ENCODE data around the gene CDCA3.
A peak's percentile ranks its signal among the peaks of the same experiment; 100 is the strongest.

The CDCA3 gene

GRCh38 chr12:6852651-6853354, 1.7 kb upstream of the CDCA3 start:
- no peak for DNase-seq (ENCODE audit: low read depth)

- DNase-seq (ENCODE audit: low read depth) = peak; percentile 96
These were observed 1.0 kb upstream of the CDCA3 start, which contains the start of gene USP5 for GRCh38 chr12:6851921-6852650. USP5 (plus strand) TSS chr12:6852150; CDS start chr12:6852180, 30 bp downstream.

- no peak for DNase-seq (ENCODE audit: low read depth)
These were observed 312 bp downstream of the CDCA3 start for GRCh38 chr12:6850796-6851152.

DNA sequence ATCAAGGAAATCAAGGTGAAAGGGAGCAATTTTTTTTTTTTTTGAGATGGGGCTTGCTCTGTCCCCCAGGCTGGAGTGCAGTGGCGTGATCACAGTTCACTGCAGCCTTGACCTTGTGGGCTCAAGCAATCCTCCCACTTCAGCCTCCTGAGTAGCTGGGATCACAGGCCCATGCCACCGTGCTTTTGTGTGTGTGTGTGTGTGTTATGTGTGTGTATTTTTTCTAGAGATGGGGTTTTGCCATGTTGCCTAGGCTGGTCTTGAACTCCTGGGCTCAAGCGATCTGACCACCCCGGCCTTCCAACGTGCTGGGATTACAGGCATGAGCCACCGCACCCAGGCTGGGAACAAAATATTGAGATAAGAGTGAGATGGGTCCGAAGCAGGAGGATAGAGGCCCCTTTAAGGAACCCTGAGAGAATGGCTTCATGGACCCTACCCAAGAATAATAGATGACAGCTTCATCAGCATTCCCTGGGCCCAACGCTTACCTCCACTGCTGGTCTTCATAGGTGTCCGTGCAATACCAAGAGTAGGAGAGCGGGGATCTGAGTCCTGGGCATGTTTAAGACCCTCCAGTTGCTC, 1.0 kb downstream of the CDCA3 start:
- DNase-seq (ENCODE audit: low read depth) = no peak

DNA sequence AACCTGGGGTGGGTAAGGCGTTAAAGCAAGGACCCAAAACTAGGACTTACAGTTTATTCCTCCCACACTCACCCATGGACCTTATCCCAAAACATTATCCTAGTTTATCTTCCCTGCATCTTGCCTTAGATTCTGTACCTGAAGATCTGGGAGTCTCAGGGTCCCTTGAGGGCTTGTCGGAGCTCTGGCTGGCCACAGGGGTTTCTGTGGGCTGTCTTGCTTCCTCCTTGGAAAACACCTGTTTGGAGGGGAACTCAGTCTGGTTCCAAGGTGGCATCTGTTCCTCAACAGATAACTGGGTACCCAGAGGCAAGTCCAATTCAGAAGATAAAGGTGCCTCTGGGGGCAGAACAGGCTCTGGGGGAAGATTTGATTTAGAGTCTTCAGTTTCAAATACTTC, 1.7 kb downstream of the CDCA3 start:
- no peak for DNase-seq (ENCODE audit: low read depth)

DNA sequence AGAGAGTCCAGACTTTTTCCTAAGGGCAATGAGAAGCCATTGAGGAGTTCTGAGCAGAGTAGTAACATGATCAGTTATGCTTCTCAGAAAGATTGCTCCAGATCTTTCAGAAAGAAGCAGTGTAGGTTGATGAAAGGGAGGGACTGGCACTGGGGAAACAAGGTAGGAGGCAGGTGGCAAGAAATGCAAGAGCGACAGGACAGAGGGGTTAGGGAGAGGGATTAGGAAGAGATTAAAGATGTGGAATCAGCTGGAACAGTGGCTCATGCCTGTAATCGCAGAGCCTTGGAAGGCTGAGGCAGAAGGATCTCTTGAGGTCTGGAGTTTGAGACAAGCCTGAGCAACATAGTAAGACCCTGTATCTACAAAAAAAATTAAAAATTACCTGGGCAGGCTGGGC, 3.4 kb downstream of the CDCA3 start:
- DNase-seq (ENCODE audit: low read depth) = no peak

GRCh38 chr12:6846316-6846869, 4.7 kb downstream of the CDCA3 start:
- no peak for DNase-seq (ENCODE audit: low read depth)

DNA sequence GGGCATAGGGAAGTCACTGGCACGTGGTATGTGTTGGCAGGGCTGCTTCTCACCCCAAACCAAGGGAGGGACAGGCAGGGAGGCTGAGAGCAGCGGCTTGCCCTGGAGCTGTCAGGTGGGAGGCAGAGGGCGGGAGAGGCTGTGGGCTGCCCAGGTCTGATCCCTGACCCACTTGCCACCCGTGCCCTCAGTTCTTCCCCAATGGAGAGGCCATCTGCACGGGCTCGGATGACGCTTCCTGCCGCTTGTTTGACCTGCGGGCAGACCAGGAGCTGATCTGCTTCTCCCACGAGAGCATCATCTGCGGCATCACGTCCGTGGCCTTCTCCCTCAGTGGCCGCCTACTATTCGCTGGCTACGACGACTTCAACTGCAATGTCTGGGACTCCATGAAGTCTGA, 5.7 kb downstream of the CDCA3 start:
- no peak for DNase-seq (ENCODE audit: low read depth)

DNA sequence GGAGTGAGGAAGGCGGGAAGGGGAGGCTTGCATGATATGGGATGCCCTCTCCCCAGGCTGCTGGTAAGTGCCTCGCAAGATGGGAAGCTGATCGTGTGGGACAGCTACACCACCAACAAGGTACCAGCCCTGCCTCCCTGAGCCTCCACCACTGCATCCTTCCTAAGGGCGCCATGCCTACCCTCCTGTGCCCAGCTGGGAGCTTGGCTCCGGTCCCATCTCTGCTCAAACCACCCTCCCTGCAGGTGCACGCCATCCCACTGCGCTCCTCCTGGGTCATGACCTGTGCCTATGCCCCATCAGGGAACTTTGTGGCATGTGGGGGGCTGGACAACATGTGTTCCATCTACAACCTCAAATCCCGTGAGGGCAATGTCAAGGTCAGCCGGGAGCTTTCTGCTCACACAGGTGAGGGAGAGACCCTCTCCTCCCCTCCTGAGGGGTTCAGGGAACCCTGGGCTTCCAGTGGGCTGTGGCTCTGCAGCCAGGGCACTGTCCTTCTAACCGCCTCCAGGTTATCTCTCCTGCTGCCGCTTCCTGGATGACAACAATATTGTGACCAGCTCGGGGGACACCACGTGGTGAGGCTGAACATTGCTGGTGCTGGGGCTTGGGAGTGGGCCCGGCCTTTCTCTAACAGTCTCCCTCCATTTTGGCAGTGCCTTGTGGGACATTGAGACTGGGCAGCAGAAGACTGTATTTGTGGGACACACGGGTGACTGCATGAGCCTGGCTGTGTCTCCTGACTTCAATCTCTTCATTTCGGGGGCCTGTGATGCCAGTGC, 7.8 kb downstream of the CDCA3 start:
- no peak for DNase-seq (ENCODE audit: low read depth)

DNA sequence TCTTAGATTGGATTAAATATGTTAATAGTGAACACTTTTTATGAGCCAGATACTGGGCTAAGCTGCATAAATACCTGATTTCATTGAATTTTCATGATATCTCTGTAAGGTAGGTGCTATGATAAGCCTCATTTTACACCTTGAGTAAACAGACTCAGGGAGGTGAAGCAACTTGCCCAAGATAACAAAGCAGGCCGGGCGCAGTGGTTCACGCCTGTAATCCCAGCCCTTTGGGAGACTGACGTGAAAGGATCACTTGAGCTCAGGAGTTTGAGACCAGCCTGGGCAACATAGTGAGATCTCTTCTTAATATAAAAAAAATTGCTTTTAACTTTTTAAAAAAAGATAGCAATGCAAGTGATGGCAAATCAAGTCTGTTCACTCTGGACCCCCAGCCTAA, 9.0 kb downstream of the CDCA3 start:
- no peak for DNase-seq (ENCODE audit: low read depth)

DNA sequence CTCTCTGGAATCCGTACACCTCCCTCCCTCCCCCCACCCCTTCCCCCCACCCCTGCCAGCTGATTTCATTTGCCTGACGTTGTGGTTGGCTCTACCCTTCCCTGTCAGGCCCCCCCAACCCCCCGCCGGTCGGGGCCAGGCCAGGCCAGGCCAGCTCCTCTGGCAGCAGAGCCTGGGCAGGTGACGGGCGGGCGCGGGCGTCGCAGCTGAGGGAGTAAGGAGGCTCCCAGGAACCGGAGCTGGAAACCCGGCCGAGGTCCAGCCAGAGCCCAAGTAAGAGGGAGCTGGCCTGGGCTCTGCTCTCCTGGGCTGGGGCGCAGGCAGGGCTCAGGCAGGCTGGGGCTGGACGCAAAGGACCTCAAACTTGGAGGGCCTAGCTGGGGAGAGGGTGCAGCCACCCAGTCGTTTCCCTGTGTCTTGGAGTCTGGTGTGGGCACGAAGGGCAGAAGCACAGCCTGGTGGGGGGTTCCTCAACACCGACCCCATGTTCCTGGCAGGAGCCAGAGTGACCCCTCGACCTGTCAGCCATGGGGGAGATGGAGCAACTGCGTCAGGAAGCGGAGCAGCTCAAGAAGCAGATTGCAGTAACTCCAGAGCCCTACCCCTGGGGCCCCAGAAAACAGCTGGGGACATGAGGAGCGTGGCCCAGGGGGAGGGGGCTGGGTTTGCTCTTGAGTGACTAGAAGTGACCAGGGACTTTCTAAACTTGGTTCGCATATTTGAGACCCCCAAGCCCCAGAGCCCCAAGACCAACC, 10.1 kb downstream of the CDCA3 start, which contains the start of gene GNB3:
GNB3 (plus strand) TSS at position 165 of the 755 bp plus-strand sequence; CDS start at position 528, 363 bp downstream.
- no peak for DNase-seq (ENCODE audit: low read depth)

- no peak for DNase-seq (ENCODE audit: low read depth)
These were observed 10.8 kb downstream of the CDCA3 start for GRCh38 chr12:6840330-6840729.

- DNase-seq (ENCODE audit: low read depth) = no peak
These were observed 11.4 kb downstream of the CDCA3 start for GRCh38 chr12:6839482-6840201.

- DNase-seq (ENCODE audit: low read depth) = no peak
These were observed 12.2 kb downstream of the CDCA3 start for GRCh38 chr12:6838854-6839253.

DNA sequence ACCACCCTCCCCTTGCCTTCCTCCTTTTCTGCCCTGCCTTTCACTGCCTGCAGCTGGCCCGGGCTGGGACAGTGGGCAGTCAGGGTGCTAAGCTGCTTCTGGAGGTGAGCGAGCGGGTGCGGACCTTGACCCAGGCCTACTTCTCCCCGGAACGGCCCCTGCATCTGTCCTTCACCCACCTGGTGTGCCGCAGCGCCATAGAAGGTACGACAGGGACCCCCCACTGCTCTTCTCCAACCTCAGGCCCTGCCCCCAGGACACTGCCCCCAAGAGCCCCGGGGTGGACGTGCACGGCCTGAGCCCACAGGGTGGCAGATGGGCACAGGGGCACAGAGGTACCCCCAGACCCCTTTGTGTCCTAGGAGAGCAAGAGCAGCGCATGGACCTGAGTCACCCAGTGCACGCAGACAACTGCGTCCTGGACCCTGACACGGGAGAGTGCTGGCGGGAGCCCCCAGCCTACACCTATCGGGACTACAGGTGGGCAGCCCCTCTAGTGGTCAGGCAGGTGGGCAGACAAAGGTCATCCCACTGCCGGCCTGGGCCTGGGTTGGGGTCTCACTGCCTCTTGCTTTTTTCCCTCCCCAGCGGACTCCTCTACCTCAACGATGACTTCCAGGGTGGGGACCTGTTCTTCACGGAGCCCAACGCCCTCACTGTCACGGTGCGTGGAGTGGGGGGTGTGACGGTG, 13.6 kb downstream of the CDCA3 start:
- DNase-seq (ENCODE audit: low read depth) = no peak

DNA sequence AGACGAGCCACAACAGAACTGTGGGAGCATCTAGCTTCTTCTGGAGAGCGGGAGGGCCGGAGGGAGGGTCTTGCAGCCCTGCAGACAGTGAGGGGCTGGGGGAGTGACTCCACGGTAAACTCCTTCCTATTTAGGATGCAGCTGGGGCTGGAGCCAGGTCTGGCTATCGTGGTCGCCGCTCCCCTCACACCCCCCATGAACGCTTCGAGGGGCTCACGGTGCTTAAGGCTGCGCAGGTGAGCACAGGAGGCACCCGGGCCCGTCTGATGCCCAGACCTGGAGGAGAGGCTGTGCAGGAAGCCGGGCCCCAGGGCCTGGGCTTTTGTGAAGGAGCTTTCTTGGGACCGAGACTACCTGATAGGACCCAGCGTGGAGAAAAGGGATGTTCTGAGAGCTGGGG, 14.2 kb downstream of the CDCA3 start:
- no peak for DNase-seq (ENCODE audit: low read depth)

DNA sequence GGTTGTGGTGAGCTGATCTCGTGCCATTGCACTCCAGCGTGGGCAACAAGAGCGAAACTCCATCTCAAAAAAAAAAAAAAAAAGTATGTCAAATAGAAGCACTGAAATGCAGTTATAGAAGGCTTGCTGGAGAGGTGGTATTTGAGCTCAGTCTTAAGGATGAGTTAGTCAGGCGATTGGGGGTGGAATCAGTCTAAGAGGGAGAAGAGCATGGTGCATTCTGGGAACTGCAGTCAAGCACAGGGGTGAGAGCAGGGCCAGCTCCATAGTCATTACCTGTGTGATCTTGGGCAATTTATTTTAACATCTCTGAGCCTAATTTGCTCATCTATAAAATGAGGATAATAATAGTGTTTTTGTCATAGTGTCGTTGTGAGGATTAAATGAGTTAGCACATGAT, 16.2 kb downstream of the CDCA3 start:
- no peak for DNase-seq (ENCODE audit: low read depth)

GRCh38 chr12:6834254-6834653, 16.8 kb downstream of the CDCA3 start:
- DNase-seq (ENCODE audit: low read depth) = no peak

DNA sequence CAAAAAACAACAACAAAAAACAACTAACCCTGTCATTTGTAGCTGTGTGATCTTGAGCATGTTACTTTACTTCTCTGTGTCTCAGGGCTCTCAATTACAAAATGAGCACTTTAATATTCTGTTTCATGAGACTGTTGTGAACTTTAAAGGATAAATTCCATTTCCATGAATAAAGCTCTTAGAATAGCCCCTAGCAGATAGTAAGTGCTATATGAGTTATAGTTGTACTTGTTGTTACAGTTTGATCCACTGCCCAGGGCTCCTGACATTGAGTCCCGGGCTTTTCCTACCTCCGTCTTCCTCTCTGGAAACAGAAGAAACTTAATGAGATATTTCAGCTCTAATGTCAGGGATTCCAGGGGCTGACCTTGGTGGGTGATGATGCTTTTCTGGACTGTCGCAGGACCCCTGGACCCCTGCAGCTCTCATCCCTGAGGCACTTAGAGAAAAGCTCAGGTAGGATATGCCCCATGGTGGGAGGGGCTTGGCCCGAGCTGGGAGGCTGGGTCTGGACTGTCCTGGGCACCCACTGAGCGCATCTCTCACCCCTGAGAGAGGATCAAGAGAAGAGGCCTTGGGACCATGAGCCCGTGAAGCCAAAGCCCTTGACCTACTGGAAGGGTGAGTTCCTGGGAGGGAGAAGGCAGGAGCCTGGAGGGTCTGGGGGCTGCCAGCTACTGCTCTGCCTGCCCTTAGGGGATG, 17.7 kb downstream of the CDCA3 start:
- no peak for DNase-seq (ENCODE audit: low read depth)

Data from stimulated activated CD8-positive, alpha-beta memory T cell treated with anti-CD3 and anti-CD28 coated beads, Interleukin-12 subunit alpha, Interleukin-12 subunit beta, amount 100 ng/mL, for 1 hour (primary cell).